Activated T-cell treated with anti-CD3 and anti-CD28 coated beads, Interleukin-2, amount 50 U/mL, for 1 hour (primary cell): Measurements from ENCODE around the gene CPD.

Experiments
- DNase-seq: peaks from one replicate; pipeline ENCODE4 v3.0.0-alpha.2; 2020

Gene CPD

GRCh38 chr17:30357476-30357875 lies 21.3 kb upstream of the CPD start:
- no peak for DNase-seq

GRCh38 chr17:30358055-30358760 lies 20.5 kb upstream of the CPD start:
- DNase-seq = no peak

GRCh38 chr17:30360086-30360808 lies 18.5 kb upstream of the CPD start:
- no peak for DNase-seq

- DNase-seq = no peak
Measured at GRCh38 chr17:30361766-30362279, 16.9 kb upstream of the CPD start.

GRCh38 chr17:30363715-30364202 lies 15.0 kb upstream of the CPD start:
- peak; percentile 67 for DNase-seq

GRCh38 chr17:30366536-30366935 lies 12.2 kb upstream of the CPD start:
- no peak for DNase-seq

GRCh38 chr17:30368912-30369720 lies 9.6 kb upstream of the CPD start:
- DNase-seq = no peak

- no peak for DNase-seq
Measured at GRCh38 chr17:30369995-30370394, 8.7 kb upstream of the CPD start.

GRCh38 chr17:30372755-30373154 lies 6.0 kb upstream of the CPD start:
- DNase-seq = no peak

- no peak for DNase-seq
Measured at GRCh38 chr17:30375661-30376060, 3.1 kb upstream of the CPD start.

GRCh38 chr17:30376621-30377452 lies 1.9 kb upstream of the CPD start:
- DNase-seq = no peak

GRCh38 chr17:30377574-30378240 lies 1.0 kb upstream of the CPD start:
- DNase-seq = no peak

- peak; percentile 72 for DNase-seq
Measured at GRCh38 chr17:30378241-30378824, 394 bp upstream of the CPD start.

GRCh38 chr17:30379303-30379902 lies 676 bp downstream of the CPD start:
- peak; percentile 50 for DNase-seq

GRCh38 chr17:30379903-30380381 lies 1.2 kb downstream of the CPD start:
- no peak for DNase-seq

- no peak for DNase-seq
Measured at GRCh38 chr17:30380643-30381339, 2.1 kb downstream of the CPD start.

- no peak for DNase-seq
Measured at GRCh38 chr17:30381340-30381659, 2.6 kb downstream of the CPD start.

GRCh38 chr17:30382345-30382744 lies 3.6 kb downstream of the CPD start:
- no peak for DNase-seq

- DNase-seq = no peak
Measured at GRCh38 chr17:30388321-30389179, 9.8 kb downstream of the CPD start.
